GM04504 (cell line): ENCODE results near the gene TRIM14.
"Not testable (repeated sequence)": the region's sequence is repeated elsewhere in the genome, so short reads cannot be mapped to it uniquely, and the experiment has no call there.

ENCODE experiments used
- DNase-seq: peaks from one replicate; pipeline ENCODE4 v3.0.0-alpha.2; 2012; ENCODE audit warnings: low read depth

The TRIM14 gene

GRCh38 chr9:98046180-98046543 lies 72.9 kb downstream of the TRIM14 start:
- DNase-seq: no peak

GRCh38 chr9:98045234-98046179 lies 73.5 kb downstream of the TRIM14 start:
- DNase-seq: no peak

GRCh38 chr9:98043915-98044314 lies 75.1 kb downstream of the TRIM14 start:
- DNase-seq: no peak

GRCh38 chr9:98040212-98040611 lies 78.8 kb downstream of the TRIM14 start:
- DNase-seq: no peak

- no peak for DNase-seq
Observed at GRCh38 chr9:98039607-98040017, 79.4 kb downstream of the TRIM14 start.

GRCh38 chr9:98038958-98039357 lies 80.1 kb downstream of the TRIM14 start:
- DNase-seq: no peak

GRCh38 chr9:98037357-98037756 lies 81.7 kb downstream of the TRIM14 start:
- DNase-seq: no peak

- peak; percentile 47 for DNase-seq
Observed at GRCh38 chr9:98034593-98035546, 84.2 kb downstream of the TRIM14 start.

GRCh38 chr9:98031935-98032334 lies 87.1 kb downstream of the TRIM14 start:
- DNase-seq: peak; percentile 22

- DNase-seq: no peak
Observed at GRCh38 chr9:98031169-98031568, 87.9 kb downstream of the TRIM14 start.

- DNase-seq: no peak
Observed at GRCh38 chr9:98024702-98025101, 94.3 kb downstream of the TRIM14 start.

GRCh38 chr9:98022447-98022846 lies 96.6 kb downstream of the TRIM14 start:
- DNase-seq: no peak

- DNase-seq: no peak
Observed at GRCh38 chr9:98021306-98022040, 97.5 kb downstream of the TRIM14 start.

GRCh38 chr9:98020476-98021145 lies 98.4 kb downstream of the TRIM14 start:
- no peak for DNase-seq

GRCh38 chr9:98019869-98020268 lies 99.2 kb downstream of the TRIM14 start:
- not testable (repeated sequence) for DNase-seq
